ENCODE data around the gene MMP15. TPM values are rescaled to one million over a fixed set of nuclear protein-coding genes. Genes with fewer than 3 reads are reported as not detected.
"Not testable (repeated sequence)": the region's sequence is repeated elsewhere in the genome, so short reads cannot be mapped to it uniquely, and the experiment has no call there.

Gene MMP15
- total RNA-seq, 1 donor from 2014 or later: 78.7 TPM

DNA sequence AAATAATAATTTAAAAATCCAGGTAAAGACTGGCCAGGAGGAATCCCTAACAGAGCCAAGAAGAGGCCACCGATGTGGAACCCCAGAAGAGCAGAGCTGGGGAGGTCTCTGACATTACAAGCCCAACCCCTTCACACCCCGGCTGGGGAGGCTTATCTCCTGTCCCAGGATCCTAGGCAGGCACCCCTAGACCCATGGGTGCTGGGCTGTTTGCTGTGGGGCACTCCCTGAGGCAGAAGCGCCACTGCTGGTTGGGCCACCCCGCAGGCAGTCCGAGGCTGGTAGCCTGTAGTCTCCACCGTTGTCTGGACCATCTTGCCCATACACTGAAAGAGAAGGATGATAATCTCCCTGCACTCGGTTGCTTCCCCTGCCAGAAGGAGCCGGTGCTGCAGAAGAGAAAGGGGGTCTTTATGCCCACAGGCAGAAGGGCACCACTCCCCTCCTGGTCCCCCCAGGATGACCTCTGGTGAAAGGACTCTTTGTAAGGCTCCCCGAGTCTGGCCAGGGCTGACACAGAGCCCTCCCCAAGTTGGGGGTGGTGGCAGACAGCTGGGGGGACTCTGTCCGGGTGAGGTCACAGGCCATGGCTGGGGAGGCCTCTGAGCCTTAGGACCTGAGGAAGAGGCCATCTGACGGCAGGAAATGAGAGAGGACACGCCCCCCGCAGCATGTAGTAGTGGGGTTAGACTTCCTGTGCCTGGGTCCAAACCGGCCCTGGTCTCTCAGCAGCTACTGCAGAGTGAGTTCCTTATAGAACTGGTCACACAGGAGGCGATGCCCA is 69.4 kb downstream of the MMP15 start:
- no peak for DNase-seq (ENCODE audit: low read depth)
- no peak for TF ChIP-seq CTCF (IDR thresholded peaks at IDR 0.05; ENCODE audit: insufficient read depth, low read length, poor library complexity, severe bottlenecking)
- Histone ChIP-seq H3K27me3 (ENCODE audit: control insufficient read depth, insufficient read depth, low read length) (no peaks in the 10 kb centered on the region), H3K36me3 (ENCODE audit: control insufficient read depth, insufficient read depth, low read length) (no peaks in the 10 kb centered on the region), H3K4me3 (ENCODE audit: low read depth, low read length) (no peak overlapping the region)

GRCh38 chr16:58095575-58095960 is 70.0 kb downstream of the MMP15 start:
- H3K27me3 ChIP-seq (ENCODE audit: control insufficient read depth, insufficient read depth, low read length); H3K36me3 ChIP-seq (ENCODE audit: control insufficient read depth, insufficient read depth, low read length); H3K4me3 ChIP-seq (ENCODE audit: low read depth, low read length); DNase-seq (ENCODE audit: low read depth): not testable (repeated sequence)

- no peak overlapping the region for H3K4me3 ChIP-seq (ENCODE audit: low read depth, low read length)
- no peaks in the 10 kb centered on the region for H3K36me3 ChIP-seq (ENCODE audit: control insufficient read depth, insufficient read depth, low read length)
- no peak for DNase-seq (ENCODE audit: low read depth)
- TF ChIP-seq CTCF (IDR thresholded peaks at IDR 0.05; ENCODE audit: insufficient read depth, low read length, poor library complexity, severe bottlenecking): no peak
- H3K27me3 ChIP-seq (ENCODE audit: control insufficient read depth, insufficient read depth, low read length): no peaks in the 10 kb centered on the region
Measured at GRCh38 chr16:58096249-58096648, 70.7 kb downstream of the MMP15 start.

Other genes starting within 250 kb of the MMP15 start
- gene KIFC3, start 223.3 kb upstream of the MMP15 start, total RNA-seq: 84.9 and 94.7 TPM in 2 replicates
- gene CNGB1, start 54.6 kb upstream of the MMP15 start, total RNA-seq: not detected in 2 replicates
- gene ZNF319, start 25.1 kb upstream of the MMP15 start, total RNA-seq: 11.9 and 15.7 TPM in 2 replicates
- 42.7 and 50.2 TPM in 2 replicates for gene USB1, start 24.3 kb upstream of the MMP15 start, total RNA-seq
- 79.6 and 84.2 TPM in 2 replicates for gene CFAP20, start 103.6 kb downstream of the MMP15 start, total RNA-seq
- gene CSNK2A2, start 172.4 kb downstream of the MMP15 start, total RNA-seq: 52.9 and 54.8 TPM in 2 replicates